ENCODE data around the gene MYH11. TPM values are rescaled to one million over a fixed set of nuclear protein-coding genes. Genes with fewer than 3 reads are reported as not detected.

The MYH11 gene
- total and polyA plus RNA-seq, 10 of the 15 experiments (the other 5 are each of a cell fraction or from before 2014, with no cell fraction given) = 0.01 to 1.9 (median 0.13) TPM; not detected in 1

- BruUV-seq (replicated peaks) = no TSS peak
- TF ChIP-seq SPI1 (IDR thresholded peaks at IDR 0.05; ENCODE audit: borderline replicate concordance, insufficient read depth, low read depth, low read length) = no peak
- POLR2A ChIA-PET = no interaction called here
- no peaks in the 10 kb centered on the region for H3K36me3 ChIP-seq (ENCODE audit: control insufficient read depth in 2 of 2, insufficient read depth in 2 of 2, low read length in 1 of 2)
- peaks cover 12% of the 10 kb centered on the region for H3K4me1 ChIP-seq (ENCODE audit: control insufficient read depth, insufficient read depth, low read length)
- FAIRE-seq (no peak), ATAC-seq (no peak), DNase-seq (ENCODE audit: low read depth, low spot score) (no peak)
- no peaks in the 10 kb centered on the region for H3K27me3 ChIP-seq (replicated peaks in 1 of 2; ENCODE audit: control insufficient read depth in 2 of 2, insufficient read depth in 2 of 2, low read length in 1 of 2)
- in situ Hi-C loops (cut with MboI) = no loop called here
- H4K20me1 ChIP-seq (ENCODE audit: control insufficient read depth, insufficient read depth) = no peaks in the 10 kb centered on the region
- H3K9me3 ChIP-seq (replicated peaks; ENCODE audit: control insufficient read depth, insufficient read depth, low read length) = no peaks in the 10 kb centered on the region
- 95% methylated on average over 2 of the region's 3 CpGs for WGBS (ENCODE audit: insufficient coverage, insufficient replicate concordance, low lambda C conversion rate, missing lambda C conversion rate)
- SMC1A ChIA-PET (ENCODE audit: uncharacterized antibody, unreplicated experiment) = no interaction called here
- RAD21 ChIA-PET (ENCODE audit: unreplicated experiment) = no interaction called here
- intact Hi-C loops (cut with micrococcal nuclease; ENCODE audit: unreplicated experiment) = no loop called here
- CTCF ChIA-PET = interaction anchor here (0.8 kb wide), 1 partner anchor 16 kb away, joined by 3 read pairs; no protein-coding TSS in a partner anchor
- H3K79me2 ChIP-seq (ENCODE audit: control insufficient read depth, insufficient read depth, low read length) = peaks cover 18% of the 10 kb centered on the region
- no peak overlapping the region for H3K9ac ChIP-seq (ENCODE audit: control insufficient read depth, insufficient read depth, low read length)
- H3K4me3 ChIP-seq = no peak overlapping the region
- H3K27ac ChIP-seq (ENCODE audit: control insufficient read depth, insufficient read depth) = no peak overlapping the region
- no peak overlapping the region for H3K4me2 ChIP-seq (ENCODE audit: control insufficient read depth, insufficient read depth)
- H2AFZ ChIP-seq (ENCODE audit: control insufficient read depth, low read depth, low read length) = no peak overlapping the region
These were observed 34.7 kb upstream of the MYH11 start for GRCh38 chr16:15891508-15891907.

- Histone ChIP-seq H3K4me1 (ENCODE audit: control insufficient read depth, insufficient read depth, low read length) (peaks cover 10% of the 10 kb centered on the region), H3K36me3 (ENCODE audit: control insufficient read depth in 2 of 2, insufficient read depth in 2 of 2, low read length in 1 of 2) (no peaks in the 10 kb centered on the region), H3K27me3 (replicated peaks in 1 of 2; ENCODE audit: control insufficient read depth in 2 of 2, insufficient read depth in 2 of 2, low read length in 1 of 2) (no peaks in the 10 kb centered on the region), H2AFZ (ENCODE audit: control insufficient read depth, low read depth, low read length) (peak within 1 kb of the TSS; percentile 95), H3K27ac (ENCODE audit: control insufficient read depth, insufficient read depth) (peak within 1 kb of the TSS; percentile 87), H3K9ac (ENCODE audit: control insufficient read depth, insufficient read depth, low read length) (peak within 1 kb of the TSS; percentile 92), H3K9me3 (replicated peaks; ENCODE audit: control insufficient read depth, insufficient read depth, low read length) (no peaks in the 10 kb centered on the region), H3K4me3 (peak within 1 kb of the TSS; percentile 96), H3K79me2 (ENCODE audit: control insufficient read depth, insufficient read depth, low read length) (peaks cover 33% of the 10 kb centered on the region), H3K4me2 (ENCODE audit: control insufficient read depth, insufficient read depth) (peak within 1 kb of the TSS; percentile 56), H4K20me1 (ENCODE audit: control insufficient read depth, insufficient read depth) (no peaks in the 10 kb centered on the region)
- WGBS (ENCODE audit: insufficient coverage, insufficient replicate concordance, low lambda C conversion rate, missing lambda C conversion rate) = under 1% methylated on average over 41 of the region's 41 CpGs
- POLR2A ChIA-PET = interaction anchor here (0.6 to 2.8 kb wide), 19 partner anchors 9 to 247 kb away, joined by 3 to 18 read pairs (median 5); partner anchors contain the start of gene NDE1
- CTCF ChIA-PET = interaction anchor here (0.6 to 3.5 kb wide), 13 partner anchors 9 to 1245 kb away, joined by 3 to 29 read pairs (median 3); no protein-coding TSS in a partner anchor
- intact Hi-C loops (cut with micrococcal nuclease; ENCODE audit: unreplicated experiment) = loop anchor here (5.0 to 10.0 kb wide), 2 partner anchors 59 to 146 kb away; partner anchors contain the start of gene ABCC1
- DNase-seq (ENCODE audit: low read depth, low spot score) (peak; percentile 95), ATAC-seq (peak; percentile 100), FAIRE-seq (peak; percentile 98)
- SMC1A ChIA-PET (ENCODE audit: uncharacterized antibody, unreplicated experiment) = interaction anchor here (0.9 to 3.8 kb wide), 19 partner anchors 9 to 239 kb away, joined by 3 to 37 read pairs (median 5); no protein-coding TSS in a partner anchor
- in situ Hi-C loops (cut with MboI) = no loop called here
- TSS peak; percentile 85 for BruUV-seq (replicated peaks)
- RAD21 ChIA-PET (ENCODE audit: unreplicated experiment) = interaction anchor here (0.6 to 2.4 kb wide), 21 partner anchors 8 to 239 kb away, joined by 3 to 28 read pairs (median 4); no protein-coding TSS in a partner anchor
- TF ChIP-seq PKNOX1 (IDR thresholded peaks at IDR 0.05) (peak; percentile 85), EED (IDR thresholded peaks at IDR 0.05; ENCODE audit: low read depth) (no peak), NFIC (IDR thresholded peaks at IDR 0.05; ENCODE audit: low read depth, low read length) (no peak), CBX5 (IDR thresholded peaks at IDR 0.05; ENCODE audit: low read depth) (no peak), CHD4 (IDR thresholded peaks at IDR 0.05) (no peak), FOXM1 (IDR thresholded peaks at IDR 0.05; ENCODE audit: low read depth, low read length) (no peak), KAT2A (conservative IDR thresholded peaks at IDR 0.05; ENCODE audit: control insufficient read depth, low read depth, low read length) (no peak), POLR2A (IDR thresholded peaks at IDR 0.05; ENCODE audit: low read depth, low read length) (peak; percentile 92), SREBF2 (IDR thresholded peaks at IDR 0.05; ENCODE audit: low read length) (no peak), RELB (IDR thresholded peaks at IDR 0.05; ENCODE audit: low read depth) (peak; percentile 91), MXI1 (IDR thresholded peaks at IDR 0.05; ENCODE audit: low read depth, low read length) (peak; percentile 64)
These were observed 31.5 kb upstream of the MYH11 start, which contains the start of gene CEP20 for GRCh38 chr16:15888072-15888976. TSS of gene CEP20 (minus strand) at chr16:15888603. CDS start at chr16:15888585, 18 bp downstream.
